GM04504 (cell line): ENCODE data around the gene ZYG11B.
"Not testable (repeated sequence)": the region's sequence is repeated elsewhere in the genome, so short reads cannot be mapped to it uniquely, and the experiment has no call there.

Experiments
- DNase-seq: peaks from one replicate; pipeline ENCODE4 v3.0.0-alpha.2; 2012; ENCODE audit warnings: low read depth

The ZYG11B gene

GRCh38 chr1:52707927-52708655, 18.2 kb upstream of the ZYG11B start:
- DNase-seq, result peak; percentile 47

- DNase-seq, result no peak
These were observed 17.2 kb upstream of the ZYG11B start for GRCh38 chr1:52709016-52709415.

- no peak for DNase-seq
These were observed 12.7 kb upstream of the ZYG11B start for GRCh38 chr1:52713590-52713989.

GRCh38 chr1:52715296-52715695, 11.0 kb upstream of the ZYG11B start:
- not testable (repeated sequence) for DNase-seq

- no peak for DNase-seq
These were observed 3.0 kb upstream of the ZYG11B start for GRCh38 chr1:52723260-52723659.

GRCh38 chr1:52725903-52726264, 369 bp upstream of the ZYG11B start:
- no peak for DNase-seq

- no peak for DNase-seq
These were observed 897 bp downstream of the ZYG11B start for GRCh38 chr1:52727114-52727586.

- DNase-seq, result no peak
These were observed 1.9 kb downstream of the ZYG11B start for GRCh38 chr1:52727956-52728656.

GRCh38 chr1:52733368-52733767, 7.1 kb downstream of the ZYG11B start:
- no peak for DNase-seq

- DNase-seq, result not testable (repeated sequence)
These were observed 9.1 kb downstream of the ZYG11B start for GRCh38 chr1:52735371-52735770.

GRCh38 chr1:52738148-52738547, 11.9 kb downstream of the ZYG11B start:
- no peak for DNase-seq

GRCh38 chr1:52738893-52739292, 12.6 kb downstream of the ZYG11B start:
- no peak for DNase-seq

GRCh38 chr1:52739699-52740467, 13.6 kb downstream of the ZYG11B start:
- DNase-seq, result no peak

- DNase-seq, result no peak
These were observed 15.0 kb downstream of the ZYG11B start for GRCh38 chr1:52741259-52741658.

GRCh38 chr1:52746189-52746588, 19.9 kb downstream of the ZYG11B start:
- no peak for DNase-seq

GRCh38 chr1:52747450-52747849, 21.2 kb downstream of the ZYG11B start:
- no peak for DNase-seq

GRCh38 chr1:52748119-52748518, 21.9 kb downstream of the ZYG11B start:
- DNase-seq, result no peak

- not testable (repeated sequence) for DNase-seq
These were observed 23.2 kb downstream of the ZYG11B start for GRCh38 chr1:52749496-52749895.

- DNase-seq, result not testable (repeated sequence)
These were observed 23.9 kb downstream of the ZYG11B start for GRCh38 chr1:52750139-52750538.

- DNase-seq, result no peak
These were observed 25.6 kb downstream of the ZYG11B start for GRCh38 chr1:52751589-52752483.

- DNase-seq, result no peak
These were observed 26.2 kb downstream of the ZYG11B start for GRCh38 chr1:52752484-52752826.

- no peak for DNase-seq
These were observed 26.9 kb downstream of the ZYG11B start for GRCh38 chr1:52753169-52753568.
